GM19468 (cell line): ENCODE measurements around the gene TMEM119.

Source experiments
- ATAC-seq: cut with Tn5 transposase; IDR thresholded peaks from one replicate; pipeline ENCODE4 v1.9.1; 2021; ENCODE audit warnings: mild to moderate bottlenecking, moderate library complexity, moderate number of reproducible peaks; ENCODE audit not compliant: unreplicated experiment; ENCODE audit errors: extremely low read depth

Gene TMEM119

GRCh38 chr12:108597559-108598471 lies at the start of gene TMEM119:
Gene TMEM119 (minus strand): TSS chr12:108598084. CDS start chr12:108592383, 5,701 bp downstream.
- no peak for ATAC-seq

GRCh38 chr12:108646600-108647579 lies 49.0 kb upstream of the TMEM119 start:
- ATAC-seq, result no peak

GRCh38 chr12:108645686-108646599 lies 48.1 kb upstream of the TMEM119 start:
- ATAC-seq, result no peak

- ATAC-seq, result no peak
These were observed 46.9 kb upstream of the TMEM119 start for GRCh38 chr12:108644811-108645120.

- ATAC-seq, result no peak
These were observed 46.3 kb upstream of the TMEM119 start for GRCh38 chr12:108643941-108644810.

GRCh38 chr12:108642899-108643654 lies 45.2 kb upstream of the TMEM119 start:
- no peak for ATAC-seq

GRCh38 chr12:108642269-108642870 lies 44.5 kb upstream of the TMEM119 start:
- ATAC-seq, result no peak

GRCh38 chr12:108641446-108642268 lies 43.8 kb upstream of the TMEM119 start:
- ATAC-seq, result no peak

- no peak for ATAC-seq
These were observed 43.0 kb upstream of the TMEM119 start for GRCh38 chr12:108640802-108641445.

DNA sequence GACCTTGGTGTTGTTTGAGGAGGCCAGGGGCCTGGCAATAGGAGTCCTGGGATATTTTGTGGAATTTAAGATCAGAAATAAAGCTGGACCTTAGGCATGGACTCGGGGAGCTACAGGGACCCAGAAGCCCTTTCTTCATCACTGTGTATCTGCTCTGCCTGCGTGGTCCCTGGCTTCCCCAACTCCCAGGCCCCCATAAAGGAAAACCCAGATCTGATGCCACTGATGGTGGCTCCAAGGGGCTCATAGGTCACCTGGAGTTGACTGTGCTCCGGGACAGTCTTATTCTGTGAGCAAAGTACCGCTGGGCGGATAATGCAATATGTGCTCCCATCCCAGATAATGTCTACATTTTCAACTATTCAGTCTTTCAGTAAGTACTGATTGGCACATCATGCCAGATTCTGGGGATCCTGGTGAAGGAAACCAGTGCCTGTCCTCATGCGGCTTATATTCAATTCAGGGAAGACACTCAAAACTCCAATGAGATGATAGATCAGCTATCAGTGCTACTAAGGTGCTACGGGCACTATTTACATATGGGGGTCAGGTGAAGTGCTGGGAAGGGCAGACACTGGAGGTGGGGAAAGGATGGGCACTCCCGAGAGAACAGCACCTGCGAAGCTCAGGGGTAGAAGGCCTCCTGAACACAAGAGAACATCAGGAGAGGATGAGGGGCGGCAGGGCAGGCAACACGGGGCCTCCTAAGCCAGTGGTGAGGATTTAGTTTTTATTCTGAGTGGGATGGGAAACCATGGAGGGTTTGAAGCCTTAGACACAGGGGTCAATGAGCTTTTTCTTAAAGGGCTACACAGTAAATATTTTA lies 41.3 kb upstream of the TMEM119 start:
- no peak for ATAC-seq

- no peak for ATAC-seq
These were observed 40.4 kb upstream of the TMEM119 start for GRCh38 chr12:108638141-108638827.

- no peak for ATAC-seq
These were observed 39.5 kb upstream of the TMEM119 start for GRCh38 chr12:108637222-108637971.

- no peak for ATAC-seq
These were observed 38.3 kb upstream of the TMEM119 start for GRCh38 chr12:108635997-108636808.
